Measurements from ENCODE around the gene ZSCAN16. TPM values are rescaled to one million over a fixed set of nuclear protein-coding genes. Genes with fewer than 3 reads are reported as not detected.

The ZSCAN16 gene
- total and polyA plus RNA-seq, 9 donors = 2.6 to 4.4 (median 3.2) TPM

- H3K4me3 ChIP-seq = no peak overlapping the region
- H3K27me3 ChIP-seq = no peaks in the 10 kb centered on the region
- no peak for TF ChIP-seq POLR2A (IDR thresholded peaks at IDR 0.05)
- no peak for TF ChIP-seq CTCF (IDR thresholded peaks at IDR 0.05)
- TF ChIP-seq EP300 (IDR thresholded peaks at IDR 0.05) = no peak
- no peak overlapping the region for H3K27ac ChIP-seq
- H3K4me1 ChIP-seq (ENCODE audit: insufficient read depth) = peaks cover 5% of the 10 kb centered on the region
- DNase-seq = no peak
- 39 to 61% (median 50%) methylated on average over 3 of the region's 3 CpGs for WGBS, 3 donors
- no peaks in the 10 kb centered on the region for H3K9me3 ChIP-seq
- no peaks in the 10 kb centered on the region for H3K36me3 ChIP-seq
- intact Hi-C loops (cut with DNase I) = loop anchor here in 3 of 4 donors (10.0 kb wide), 1 partner anchor 221 kb away; no protein-coding TSS in a partner anchor
These were observed 9.6 kb downstream of the ZSCAN16 start for GRCh38 chr6:28134015-28134414.

- 46 to 72% (median 65%) methylated on average over 1 of the region's 1 CpG for WGBS, 3 donors
- no peak overlapping the region for H3K4me3 ChIP-seq
- no peaks in the 10 kb centered on the region for H3K36me3 ChIP-seq
- H3K4me1 ChIP-seq (ENCODE audit: insufficient read depth) = peaks cover 5% of the 10 kb centered on the region
- TF ChIP-seq POLR2A (IDR thresholded peaks at IDR 0.05) (no peak), CTCF (IDR thresholded peaks at IDR 0.05) (no peak), EP300 (IDR thresholded peaks at IDR 0.05) (no peak)
- DNase-seq = no peak
- no peaks in the 10 kb centered on the region for H3K9me3 ChIP-seq
- H3K27me3 ChIP-seq = no peaks in the 10 kb centered on the region
- no peak overlapping the region for H3K27ac ChIP-seq
- intact Hi-C loops (cut with DNase I) = loop anchor here (5.0 to 10.0 kb wide), 2 partner anchors 203 to 220 kb away; partner anchors contain the start of gene ZSCAN31 (in 1 of the 4)
These were observed 10.3 kb downstream of the ZSCAN16 start for GRCh38 chr6:28134716-28135115.

- TF ChIP-seq POLR2A (IDR thresholded peaks at IDR 0.05) (no peak), EP300 (IDR thresholded peaks at IDR 0.05) (no peak), CTCF (IDR thresholded peaks at IDR 0.05) (no peak)
- H3K9me3 ChIP-seq = no peaks in the 10 kb centered on the region
- no peak for DNase-seq
- H3K27ac ChIP-seq = no peak overlapping the region
- intact Hi-C loops (cut with DNase I) = loop anchor here (5.0 to 10.0 kb wide), 2 partner anchors 202 to 219 kb away; partner anchors contain the start of gene ZSCAN31 (in 1 of the 4)
- no peaks in the 10 kb centered on the region for H3K27me3 ChIP-seq
- peaks cover 5% of the 10 kb centered on the region for H3K4me1 ChIP-seq (ENCODE audit: insufficient read depth)
- 14 to 17% (median 16%) methylated on average over 3 of the region's 3 CpGs for WGBS, 3 donors
- H3K36me3 ChIP-seq = no peaks in the 10 kb centered on the region
- H3K4me3 ChIP-seq = no peak overlapping the region
These were observed 11.0 kb downstream of the ZSCAN16 start for GRCh38 chr6:28135393-28135792.

- peaks cover 7% of the 10 kb centered on the region for H3K4me1 ChIP-seq (ENCODE audit: insufficient read depth)
- H3K9me3 ChIP-seq = no peaks in the 10 kb centered on the region
- TF ChIP-seq CTCF (IDR thresholded peaks at IDR 0.05) (no peak), POLR2A (IDR thresholded peaks at IDR 0.05) (peak; percentile 29)
- H3K36me3 ChIP-seq = no peaks in the 10 kb centered on the region
- intact Hi-C loops (cut with DNase I) = loop anchor here (5.0 to 10.0 kb wide), 2 partner anchors 200 to 218 kb away; partner anchors contain the start of gene ZSCAN31 (in 1 of the 4)
- peak overlapping the region; percentile 94 to 95 for H3K27ac ChIP-seq
- peak; percentile 93 to 96 (median 95) for DNase-seq
- H3K4me3 ChIP-seq = peak overlapping the region; percentile 74
- no peaks in the 10 kb centered on the region for H3K27me3 ChIP-seq
- WGBS, 3 donors = 0 to 1% (median 1%) methylated on average over 58 of the region's 58 CpGs
These were observed 12.4 kb downstream of the ZSCAN16 start for GRCh38 chr6:28136585-28137504.

All from ovary (tissue), 9 donors.